ENCODE measurements around the gene MRPL52.
"Not testable (repeated sequence)": the region's sequence is repeated elsewhere in the genome, so short reads cannot be mapped to it uniquely, and the experiment has no call there.

GRCh38 chr14:22805235-22805634, 24.5 kb upstream of the MRPL52 start:
- TF ChIP-seq, protein P1, sequence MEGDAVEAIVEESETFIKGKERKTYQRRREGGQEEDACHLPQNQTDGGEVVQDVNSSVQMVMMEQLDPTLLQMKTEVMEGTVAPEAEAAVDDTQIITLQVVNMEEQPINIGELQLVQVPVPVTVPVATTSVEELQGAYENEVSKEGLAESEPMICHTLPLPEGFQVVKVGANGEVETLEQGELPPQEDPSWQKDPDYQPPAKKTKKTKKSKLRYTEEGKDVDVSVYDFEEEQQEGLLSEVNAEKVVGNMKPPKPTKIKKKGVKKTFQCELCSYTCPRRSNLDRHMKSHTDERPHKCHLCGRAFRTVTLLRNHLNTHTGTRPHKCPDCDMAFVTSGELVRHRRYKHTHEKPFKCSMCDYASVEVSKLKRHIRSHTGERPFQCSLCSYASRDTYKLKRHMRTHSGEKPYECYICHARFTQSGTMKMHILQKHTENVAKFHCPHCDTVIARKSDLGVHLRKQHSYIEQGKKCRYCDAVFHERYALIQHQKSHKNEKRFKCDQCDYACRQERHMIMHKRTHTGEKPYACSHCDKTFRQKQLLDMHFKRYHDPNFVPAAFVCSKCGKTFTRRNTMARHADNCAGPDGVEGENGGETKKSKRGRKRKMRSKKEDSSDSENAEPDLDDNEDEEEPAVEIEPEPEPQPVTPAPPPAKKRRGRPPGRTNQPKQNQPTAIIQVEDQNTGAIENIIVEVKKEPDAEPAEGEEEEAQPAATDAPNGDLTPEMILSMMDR (IDR thresholded peaks at IDR 0.05): not testable (repeated sequence)
- not testable (repeated sequence) for TF ChIP-seq POLR2A (IDR thresholded peaks at IDR 0.05)

Measured in suprapubic skin (tissue), 3 donors.